OCI-LY1 (cell line): ENCODE data around the gene GRAMD1A.
A peak's percentile ranks its signal among the peaks of the same experiment; 100 is the strongest.
"Not testable (repeated sequence)": the region's sequence is repeated elsewhere in the genome, so short reads cannot be mapped to it uniquely, and the experiment has no call there.

Experiments
- H2AFZ ChIP-seq: fragments of 200-600 bp; sonication (generic), shearing (Covaris generic); 2 replicates; pipeline ENCODE4 v1.6.0; 2014; ENCODE audit warnings: antibody characterized with exemption, mild to moderate bottlenecking, low read length
- H3F3A ChIP-seq: fragments of 200-600 bp; sonication (generic), shearing (Covaris generic); 2 replicates; pipeline ENCODE4 v1.6.0; 2014; ENCODE audit warnings: mild to moderate bottlenecking, antibody characterized with exemption, low read length, moderate library complexity; ENCODE audit not compliant: insufficient read depth
- H3K27ac ChIP-seq: fragments of 200-600 bp; sonication (generic); 2 replicates; pipeline ENCODE4 v1.5.1; 2014; ENCODE audit warnings: low read length, mixed run types, mild to moderate bottlenecking, low read depth; ENCODE audit not compliant: poor library complexity, severe bottlenecking
- H3K27me3 ChIP-seq: fragments of 200-600 bp; sonication (generic); 2 replicates; pipeline ENCODE4 v1.6.0; 2014; ENCODE audit warnings: antibody characterized with exemption, mild to moderate bottlenecking, low read length, moderate library complexity; ENCODE audit not compliant: insufficient read depth
- H3K36me3 ChIP-seq: fragments of 200-600 bp; sonication (generic); 2 replicates; pipeline ENCODE4 v1.6.1; 2014; ENCODE audit warnings: mild to moderate bottlenecking, antibody characterized with exemption, low read length, moderate library complexity, mixed read lengths; ENCODE audit not compliant: insufficient read depth
- H3K4me1 ChIP-seq: fragments of 200-600 bp; sonication (generic); 2 replicates; pipeline ENCODE4 v1.5.1; 2014; ENCODE audit warnings: mild to moderate bottlenecking, low read length, moderate library complexity; ENCODE audit not compliant: insufficient read depth, severe bottlenecking
- H3K4me2 ChIP-seq: fragments of 200-600 bp; sonication (generic), shearing (Covaris generic); 2 replicates; pipeline ENCODE4 v1.6.1; 2014; ENCODE audit warnings: low read length
- H3K4me3 ChIP-seq: fragments of 200-600 bp; sonication (generic); 2 replicates; pipeline ENCODE4 v1.5.1; 2014; ENCODE audit warnings: low read length, low read depth, mild to moderate bottlenecking, mixed read lengths; ENCODE audit not compliant: poor library complexity, severe bottlenecking
- H3K79me2 ChIP-seq: fragments of 200-600 bp; shearing (Covaris generic); 2 replicates; pipeline ENCODE4 v1.6.1; 2016; ENCODE audit warnings: mixed run types, low read length, mixed read lengths; ENCODE audit not compliant: insufficient read depth
- H3K9ac ChIP-seq: fragments of 200-600 bp; sonication (generic), shearing (Covaris generic); 2 replicates; pipeline ENCODE4 v1.6.1; 2014; ENCODE audit warnings: mild to moderate bottlenecking, low read length, mixed read lengths
- H3K9me2 ChIP-seq: fragments of 200-600 bp; sonication (generic), shearing (Covaris generic); 2 replicates; pipeline ENCODE4 v1.6.1; 2014; ENCODE audit warnings: low read depth, mild to moderate bottlenecking, low read length, mixed read lengths
- H3K9me3 ChIP-seq: fragments of 200-600 bp; shearing (Covaris generic); 2 replicates; pipeline ENCODE4 v1.6.1; 2014; ENCODE audit warnings: low read length, mixed read lengths
- H4K20me1 ChIP-seq: fragments of 200-600 bp; sonication (generic), shearing (Covaris generic); 2 replicates; pipeline ENCODE4 v1.6.0; 2016; ENCODE audit warnings: mild to moderate bottlenecking, low read length; ENCODE audit not compliant: insufficient read depth
- EZH2 ChIP-seq: fragments of 200-600 bp; sonication (generic), shearing (Covaris generic); IDR thresholded peaks from 2 replicates; pipeline ENCODE4 v1.8.0; 2017; ENCODE audit warnings: borderline replicate concordance, mixed run types, mild to moderate bottlenecking, antibody characterized with exemption, low read length, moderate library complexity, mixed read lengths
- TF ChIP-seq, protein P1 (sequence below): fragments of 200-600 bp; sonication (generic), shearing (Covaris generic); IDR thresholded peaks from 2 replicates; pipeline ENCODE4 v1.5.1; 2017; ENCODE audit warnings: mild to moderate bottlenecking, antibody characterized with exemption, low read length, moderate library complexity, mixed read lengths

GRAMD1A gene

DNA sequence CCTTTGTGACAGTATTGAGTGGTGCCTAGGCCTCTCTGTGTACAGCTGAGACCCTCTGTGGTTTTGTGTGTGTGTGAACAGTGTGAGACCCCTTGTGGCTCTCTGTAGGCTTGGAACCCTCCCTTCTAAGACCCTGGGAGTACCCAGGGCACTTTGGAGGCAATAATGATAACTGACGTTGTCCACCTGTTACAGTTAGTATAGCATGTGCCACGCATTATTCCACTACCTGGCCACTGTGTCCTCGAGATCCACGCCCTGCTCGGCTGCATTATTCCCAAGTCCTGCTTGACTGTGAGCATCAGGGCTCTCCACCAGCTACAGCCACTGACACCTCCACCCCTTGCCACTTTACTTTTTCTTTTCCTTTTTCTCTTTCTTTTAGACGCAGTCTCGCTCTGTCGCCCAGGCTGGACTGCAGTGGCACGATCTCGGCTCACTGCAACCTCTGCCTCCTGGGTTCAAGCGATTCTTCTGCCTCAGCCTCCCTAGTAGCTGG, 2.0 kb downstream of the GRAMD1A start:
- no peaks in the 10 kb centered on the region for H3K9me3 ChIP-seq
- H4K20me1 ChIP-seq, result no peaks in the 10 kb centered on the region
- H3K4me2 ChIP-seq, result peak overlapping the region; percentile 93
- no peaks in the 10 kb centered on the region for H3F3A ChIP-seq
- peak overlapping the region; percentile 84 for H3K27ac ChIP-seq
- peak overlapping the region; percentile 86 for H3K4me3 ChIP-seq
- no peak overlapping the region for H2AFZ ChIP-seq
- H3K79me2 ChIP-seq, result peaks cover 28% of the 10 kb centered on the region
- H3K27me3 ChIP-seq, result no peaks in the 10 kb centered on the region
- H3K36me3 ChIP-seq, result peaks cover 45% of the 10 kb centered on the region
- peak overlapping the region; percentile 91; the same call in 1 of the 2 replicates for H3K9ac ChIP-seq
- H3K9me2 ChIP-seq, result no peaks in the 10 kb centered on the region
- peaks cover 50% of the 10 kb centered on the region for H3K4me1 ChIP-seq
- no peak for TF ChIP-seq EZH2
- TF ChIP-seq, protein P1, sequence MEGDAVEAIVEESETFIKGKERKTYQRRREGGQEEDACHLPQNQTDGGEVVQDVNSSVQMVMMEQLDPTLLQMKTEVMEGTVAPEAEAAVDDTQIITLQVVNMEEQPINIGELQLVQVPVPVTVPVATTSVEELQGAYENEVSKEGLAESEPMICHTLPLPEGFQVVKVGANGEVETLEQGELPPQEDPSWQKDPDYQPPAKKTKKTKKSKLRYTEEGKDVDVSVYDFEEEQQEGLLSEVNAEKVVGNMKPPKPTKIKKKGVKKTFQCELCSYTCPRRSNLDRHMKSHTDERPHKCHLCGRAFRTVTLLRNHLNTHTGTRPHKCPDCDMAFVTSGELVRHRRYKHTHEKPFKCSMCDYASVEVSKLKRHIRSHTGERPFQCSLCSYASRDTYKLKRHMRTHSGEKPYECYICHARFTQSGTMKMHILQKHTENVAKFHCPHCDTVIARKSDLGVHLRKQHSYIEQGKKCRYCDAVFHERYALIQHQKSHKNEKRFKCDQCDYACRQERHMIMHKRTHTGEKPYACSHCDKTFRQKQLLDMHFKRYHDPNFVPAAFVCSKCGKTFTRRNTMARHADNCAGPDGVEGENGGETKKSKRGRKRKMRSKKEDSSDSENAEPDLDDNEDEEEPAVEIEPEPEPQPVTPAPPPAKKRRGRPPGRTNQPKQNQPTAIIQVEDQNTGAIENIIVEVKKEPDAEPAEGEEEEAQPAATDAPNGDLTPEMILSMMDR, result no peak

DNA sequence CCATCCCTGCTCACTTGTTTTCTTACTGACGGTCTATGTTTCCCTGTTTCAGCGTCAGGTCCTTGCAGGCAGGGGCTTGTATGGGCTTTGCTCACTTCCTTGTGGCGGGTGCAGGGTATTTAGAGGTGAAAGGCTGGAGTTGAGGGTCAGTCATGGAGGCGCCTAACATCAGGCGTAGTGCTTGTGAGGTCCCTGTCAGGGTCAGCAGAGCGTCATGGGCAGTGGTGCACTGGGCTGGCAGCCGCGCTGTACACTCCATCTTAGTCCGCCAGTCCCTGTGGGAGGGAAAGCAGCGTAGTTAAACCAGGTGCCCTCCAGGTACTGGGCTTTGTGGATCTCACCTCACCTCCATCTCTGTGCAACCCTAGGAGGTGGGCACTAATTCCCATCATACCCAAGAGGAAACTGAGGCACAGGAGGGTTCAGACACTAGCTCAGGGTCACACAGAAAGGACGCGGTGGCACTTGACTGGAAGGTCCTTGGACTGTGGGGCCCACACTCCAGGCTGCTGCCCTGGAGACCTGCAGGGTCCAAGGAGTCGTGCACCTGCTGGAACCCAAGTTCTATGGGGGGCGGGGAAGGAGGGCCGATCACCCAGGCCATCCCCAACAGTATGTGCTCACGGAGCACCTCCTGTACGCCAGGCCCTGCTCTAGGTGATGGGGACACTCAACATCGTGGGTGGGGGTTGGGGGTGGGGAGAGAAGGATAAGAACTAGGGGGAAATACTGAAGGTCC, 4.6 kb downstream of the GRAMD1A start:
- H3K9ac ChIP-seq, result no peak overlapping the region

DNA sequence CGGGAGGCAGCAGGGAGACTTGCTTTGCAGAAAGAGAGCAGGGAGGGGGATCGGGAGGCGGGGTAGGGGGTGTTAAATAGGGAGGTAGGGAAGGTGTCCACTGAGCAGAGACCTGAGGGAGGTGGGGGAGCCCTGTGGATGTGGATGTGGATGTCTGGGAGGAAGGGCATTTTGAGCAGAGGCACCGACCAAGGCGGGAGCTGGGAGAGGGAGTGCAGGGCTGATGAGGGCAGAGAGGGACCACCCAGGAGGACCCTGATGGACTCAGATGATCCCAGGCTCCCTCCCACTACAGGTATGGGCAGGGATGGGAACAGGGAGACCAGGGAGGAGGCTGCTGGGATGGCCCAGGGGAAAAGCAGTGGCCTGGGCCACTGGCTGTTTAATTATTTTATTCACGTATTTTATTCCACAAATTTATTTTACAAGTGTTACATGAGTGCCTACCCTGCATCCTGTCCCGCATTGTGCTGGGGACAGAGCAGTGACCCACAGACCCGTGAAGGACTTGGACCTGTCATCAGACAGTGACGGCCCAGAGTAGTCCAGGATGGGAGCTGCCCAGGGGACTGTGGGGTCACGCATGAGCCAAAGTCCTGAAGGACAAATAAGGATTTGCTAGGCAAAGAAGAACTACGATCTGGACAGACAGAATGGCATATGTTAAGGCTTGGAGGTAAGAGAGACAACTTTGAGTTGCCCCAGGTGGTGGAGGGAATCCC, 5.3 kb downstream of the GRAMD1A start:
- TF ChIP-seq, protein P1, result no peak
- TF ChIP-seq EZH2, result no peak
- Histone ChIP-seq H3K27me3 (no peaks in the 10 kb centered on the region), H3K9me2 (no peaks in the 10 kb centered on the region), H4K20me1 (no peaks in the 10 kb centered on the region), H3K4me1 (peaks cover 28% of the 10 kb centered on the region), H3K79me2 (peaks cover 28% of the 10 kb centered on the region), H3K4me3 (no peak overlapping the region), H3F3A (no peaks in the 10 kb centered on the region), H3K9ac (no peak overlapping the region), H3K27ac (no peak overlapping the region), H3K9me3 (no peaks in the 10 kb centered on the region), H3K4me2 (no peak overlapping the region), H2AFZ (no peak overlapping the region), H3K36me3 (peaks cover 62% of the 10 kb centered on the region)

More for the DNA sequence above, 4.6 kb downstream of the GRAMD1A start:
- Histone ChIP-seq H4K20me1 (no peaks in the 10 kb centered on the region), H3F3A (no peaks in the 10 kb centered on the region), H3K27me3 (no peaks in the 10 kb centered on the region), H3K9me2 (no peaks in the 10 kb centered on the region), H3K4me1 (peaks cover 31% of the 10 kb centered on the region), H3K4me3 (no peak overlapping the region), H3K36me3 (peaks cover 55% of the 10 kb centered on the region), H3K9me3 (no peaks in the 10 kb centered on the region), H2AFZ (no peak overlapping the region), H3K27ac (no peak overlapping the region), H3K79me2 (peaks cover 28% of the 10 kb centered on the region), H3K4me2 (no peak overlapping the region)
- no peak for TF ChIP-seq EZH2
- TF ChIP-seq, protein P1, result no peak

DNA sequence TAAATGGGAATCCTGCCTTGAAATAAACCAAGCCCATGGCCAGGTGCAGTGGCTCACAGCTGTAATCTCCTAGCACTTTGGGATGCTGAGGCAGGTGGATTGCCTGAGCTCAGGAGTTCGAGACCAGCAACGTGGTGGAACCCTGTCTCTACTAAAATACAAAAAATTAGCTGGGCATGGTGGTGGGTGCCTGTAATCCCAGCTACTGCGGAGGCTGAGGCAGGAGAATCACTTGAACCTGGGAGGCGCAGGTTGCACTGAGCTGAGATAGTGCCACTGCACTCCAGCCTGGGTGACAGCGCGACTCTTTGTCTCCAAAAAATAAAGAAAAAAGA, 5.9 kb downstream of the GRAMD1A start:
- not testable (repeated sequence) for H4K20me1 ChIP-seq, H2AFZ ChIP-seq, H3K9me3 ChIP-seq, H3K9ac ChIP-seq, H3K4me2 ChIP-seq, H3K27ac ChIP-seq, H3F3A ChIP-seq, H3K27me3 ChIP-seq, H3K9me2 ChIP-seq, H3K4me3 ChIP-seq
- peaks cover 28% of the 10 kb centered on the region for H3K4me1 ChIP-seq
- peaks cover 28% of the 10 kb centered on the region for H3K79me2 ChIP-seq
- peaks cover 67% of the 10 kb centered on the region for H3K36me3 ChIP-seq
